Measurements from ENCODE around the gene SCT. TPM values are rescaled to one million over a fixed set of nuclear protein-coding genes. Genes with fewer than 3 reads are reported as not detected.

SCT gene
- total RNA-seq, 1 donor from 2014 or later: not detected

DNA sequence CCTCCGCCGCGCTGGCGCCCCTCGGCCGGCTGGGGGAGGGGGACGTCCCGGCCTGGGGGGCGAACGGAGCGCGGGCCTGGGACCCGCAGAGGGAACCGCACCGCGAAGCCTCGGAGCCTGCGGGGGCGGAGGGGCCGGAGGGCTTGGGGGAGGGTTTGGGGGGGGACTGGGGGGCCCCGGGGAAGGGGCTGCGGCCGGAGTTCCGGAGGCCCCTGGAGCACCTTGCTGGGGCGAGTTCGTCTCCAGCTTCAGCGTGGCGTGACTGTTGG, 261 bp upstream of the SCT start:
- TF ChIP-seq, protein P1, sequence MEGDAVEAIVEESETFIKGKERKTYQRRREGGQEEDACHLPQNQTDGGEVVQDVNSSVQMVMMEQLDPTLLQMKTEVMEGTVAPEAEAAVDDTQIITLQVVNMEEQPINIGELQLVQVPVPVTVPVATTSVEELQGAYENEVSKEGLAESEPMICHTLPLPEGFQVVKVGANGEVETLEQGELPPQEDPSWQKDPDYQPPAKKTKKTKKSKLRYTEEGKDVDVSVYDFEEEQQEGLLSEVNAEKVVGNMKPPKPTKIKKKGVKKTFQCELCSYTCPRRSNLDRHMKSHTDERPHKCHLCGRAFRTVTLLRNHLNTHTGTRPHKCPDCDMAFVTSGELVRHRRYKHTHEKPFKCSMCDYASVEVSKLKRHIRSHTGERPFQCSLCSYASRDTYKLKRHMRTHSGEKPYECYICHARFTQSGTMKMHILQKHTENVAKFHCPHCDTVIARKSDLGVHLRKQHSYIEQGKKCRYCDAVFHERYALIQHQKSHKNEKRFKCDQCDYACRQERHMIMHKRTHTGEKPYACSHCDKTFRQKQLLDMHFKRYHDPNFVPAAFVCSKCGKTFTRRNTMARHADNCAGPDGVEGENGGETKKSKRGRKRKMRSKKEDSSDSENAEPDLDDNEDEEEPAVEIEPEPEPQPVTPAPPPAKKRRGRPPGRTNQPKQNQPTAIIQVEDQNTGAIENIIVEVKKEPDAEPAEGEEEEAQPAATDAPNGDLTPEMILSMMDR (IDR thresholded peaks at IDR 0.05): no peak
- intact Hi-C loops (cut with DNase I): loop anchor here (5.0 kb wide), 1 partner anchor 70 kb away; no protein-coding TSS in a partner anchor
- Histone ChIP-seq H3K4me3 (no peak overlapping the region), H3K27ac (no peak overlapping the region), H3K36me3 (no peaks in the 10 kb centered on the region), H3K4me1 (peaks cover 0 to 8% of the 10 kb centered on the region in 2 donors), H3K27me3 (no peaks in the 10 kb centered on the region), H3K9me3 (no peaks in the 10 kb centered on the region)
- no peak for DNase-seq (ENCODE audit: low spot score in 2 of 2)

DNA sequence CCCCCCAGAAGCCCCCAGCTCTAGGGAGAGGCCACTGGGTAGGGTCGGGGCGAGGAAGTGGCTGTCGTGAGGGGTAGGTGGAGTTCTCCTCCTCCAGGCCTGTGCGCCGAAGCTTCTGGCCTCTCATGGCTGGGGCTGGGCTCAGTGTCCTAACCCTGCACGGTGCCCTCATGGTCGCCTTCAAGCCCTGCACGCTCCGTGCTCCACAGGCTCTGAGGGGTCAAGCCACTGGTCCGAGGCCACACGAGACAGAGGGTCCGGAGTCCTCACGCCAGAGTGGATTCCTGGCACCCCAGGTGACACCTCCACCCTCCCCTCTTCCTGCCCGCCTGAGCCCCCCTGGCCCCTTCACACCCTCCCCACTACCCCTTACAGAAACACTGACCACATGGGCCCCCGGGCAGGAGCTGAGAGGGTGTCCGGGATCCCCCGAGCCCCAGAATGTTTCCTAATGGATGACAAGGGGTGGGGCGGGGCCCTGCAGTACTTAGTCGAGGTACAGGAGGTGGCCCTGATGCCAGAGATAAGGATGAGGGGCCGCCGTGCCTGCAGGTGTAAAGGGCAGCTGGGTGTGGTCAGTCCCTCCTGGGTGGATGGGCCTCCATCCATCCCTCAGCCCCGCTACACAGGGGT, 1.2 kb downstream of the SCT start:
- Histone ChIP-seq H3K4me3 (no peak overlapping the region), H3K27me3 (no peaks in the 10 kb centered on the region), H3K4me1 (peaks cover 0 to 8% of the 10 kb centered on the region in 2 donors), H3K27ac (no peak overlapping the region), H3K36me3 (no peaks in the 10 kb centered on the region), H3K9me3 (no peaks in the 10 kb centered on the region)
- intact Hi-C loops (cut with DNase I): loop anchor here (5.0 kb wide), 1 partner anchor 68 kb away; no protein-coding TSS in a partner anchor
- TF ChIP-seq, protein P1 (IDR thresholded peaks at IDR 0.05): no peak
- DNase-seq (ENCODE audit: low spot score in 2 of 2): no peak

DNA sequence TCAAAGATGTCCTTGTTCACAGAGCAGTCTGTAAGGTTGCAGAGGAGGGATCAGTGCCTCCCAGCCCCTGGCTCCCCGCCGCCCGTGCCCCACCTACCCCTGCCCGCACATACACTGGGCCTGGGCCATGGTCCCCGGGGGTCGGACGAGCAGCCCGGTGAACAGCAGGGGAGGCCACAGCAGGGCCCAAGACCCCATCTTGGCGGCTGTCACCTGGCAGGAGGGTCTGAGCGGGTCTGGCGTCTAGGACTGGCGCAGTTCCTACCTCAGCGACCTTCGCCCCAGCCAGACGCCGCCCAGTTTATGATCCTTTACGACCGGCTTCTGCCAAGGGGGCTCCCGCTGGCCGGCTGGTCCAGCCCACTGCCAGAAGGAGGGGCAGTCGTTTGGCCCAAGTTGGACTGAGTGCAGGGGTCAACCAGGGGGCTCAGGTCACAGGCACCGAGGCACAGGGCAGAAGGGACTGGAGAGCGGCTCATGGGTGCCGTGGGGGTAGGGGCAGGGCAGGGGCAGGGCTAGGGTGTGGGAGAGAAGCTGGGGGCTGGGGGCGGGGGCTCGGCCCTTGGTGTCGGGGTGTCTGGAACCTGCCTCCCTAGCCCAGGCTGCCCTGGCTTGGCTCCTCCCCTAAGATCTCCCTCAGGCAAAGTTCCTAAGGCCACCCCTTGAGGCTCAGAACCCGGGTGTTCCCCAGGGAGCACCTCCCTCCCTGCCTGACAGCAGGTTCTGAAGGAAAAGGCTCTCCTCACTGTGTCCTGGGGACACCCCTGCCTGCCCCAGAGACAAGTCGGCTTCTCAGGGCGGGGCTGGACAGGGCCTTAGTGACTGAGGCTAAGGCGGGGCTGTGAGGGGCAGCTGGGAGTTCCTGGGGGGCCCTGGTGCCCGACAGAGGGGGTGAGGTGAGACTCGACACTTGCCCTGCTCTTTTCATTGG, 2.0 kb downstream of the SCT start, which contains the start of gene CDHR5:
Gene CDHR5, minus strand, starts transcription at position 251 of the 931 bp plus-strand sequence. Its CDS starts 53 bp downstream, at position 198.
- Histone ChIP-seq H3K27me3 (no peaks in the 10 kb centered on the region), H3K27ac (no peak within 1 kb of the TSS), H3K4me1 (peaks cover 0 to 8% of the 10 kb centered on the region in 2 donors), H3K4me3 (no peak within 1 kb of the TSS), H3K9me3 (no peaks in the 10 kb centered on the region), H3K36me3 (peaks cover 0 to 1% of the 10 kb centered on the region in 2 donors)
- no peak for DNase-seq (ENCODE audit: low spot score in 2 of 2)
- TF ChIP-seq, protein P1 (IDR thresholded peaks at IDR 0.05): no peak
- intact Hi-C loops (cut with DNase I): loop anchor here (5.0 kb wide), 1 partner anchor 68 kb away; no protein-coding TSS in a partner anchor

DNA sequence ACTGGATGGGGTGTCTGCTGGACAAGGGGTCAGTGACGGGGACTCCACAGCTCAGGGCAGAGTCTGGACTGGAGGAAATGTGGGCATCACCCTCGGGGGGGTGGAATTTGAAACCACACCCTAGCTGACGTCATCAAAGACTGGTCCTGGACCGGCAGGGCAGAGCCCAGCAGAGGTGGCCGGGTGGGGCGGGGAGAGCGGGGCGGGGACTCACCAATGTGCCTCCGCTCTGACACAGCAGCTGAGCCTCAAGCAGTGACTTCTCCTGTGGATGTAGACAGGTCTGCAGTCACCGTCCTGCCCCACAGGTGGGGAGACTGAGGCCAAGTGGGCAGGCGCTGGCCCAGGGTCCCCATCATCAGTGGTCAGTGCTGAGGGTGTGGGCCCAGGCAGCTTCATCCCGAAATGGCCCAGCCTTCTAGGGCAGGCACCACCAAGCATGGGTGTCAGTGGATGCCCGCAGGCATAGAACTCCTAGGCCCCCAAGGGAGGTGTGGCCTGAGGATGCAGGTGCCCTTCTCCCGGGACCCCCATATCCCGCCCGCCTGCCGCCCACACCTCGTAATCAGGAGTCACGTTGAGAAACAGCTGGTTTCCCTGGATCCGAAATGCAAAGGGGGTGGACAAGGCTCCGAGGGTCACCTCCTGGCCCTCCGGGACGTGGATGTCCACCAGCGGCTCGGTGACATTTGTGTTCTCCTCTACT, 2.8 kb downstream of the SCT start:
- TF ChIP-seq, protein P1 (IDR thresholded peaks at IDR 0.05): no peak
- Histone ChIP-seq H3K36me3 (peaks cover 0 to 8% of the 10 kb centered on the region in 2 donors), H3K27ac (no peak overlapping the region), H3K4me3 (no peak overlapping the region), H3K9me3 (no peaks in the 10 kb centered on the region), H3K4me1 (peaks cover 0 to 7% of the 10 kb centered on the region in 2 donors), H3K27me3 (no peaks in the 10 kb centered on the region)
- intact Hi-C loops (cut with DNase I): no loop called here
- DNase-seq (ENCODE audit: low spot score in 2 of 2): no peak

DNA sequence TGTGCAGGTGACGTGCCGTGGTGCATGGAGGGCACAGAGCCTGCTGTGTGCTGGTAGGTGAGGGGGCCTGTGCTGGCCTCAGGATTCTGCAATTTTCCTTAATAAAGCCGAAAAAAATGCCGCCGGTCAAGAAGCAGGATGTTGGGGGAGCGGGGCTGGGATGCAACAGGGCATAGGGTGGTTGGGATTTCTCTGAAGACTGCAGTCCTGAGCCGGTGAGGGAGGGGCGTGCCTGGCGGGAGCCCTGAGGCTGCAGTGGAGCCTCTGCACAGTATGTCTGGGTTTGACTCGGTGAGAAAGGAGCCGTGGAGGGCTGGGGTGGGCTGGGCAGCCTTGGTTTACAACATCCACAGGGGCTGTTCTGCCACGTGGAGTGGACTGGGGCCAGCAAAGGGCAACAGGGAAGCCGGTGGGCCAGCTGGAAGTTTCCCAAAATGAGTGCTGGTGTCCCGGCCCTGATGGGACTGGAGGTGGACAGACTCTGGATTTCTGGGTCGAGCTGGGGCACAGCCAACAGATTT, 3.6 kb downstream of the SCT start:
- peaks cover 0 to 8% of the 10 kb centered on the region in 2 donors for H3K36me3 ChIP-seq
- TF ChIP-seq, protein P1 (IDR thresholded peaks at IDR 0.05): no peak
- intact Hi-C loops (cut with DNase I): no loop called here
- no peak overlapping the region for H3K27ac ChIP-seq
- H3K4me3 ChIP-seq: no peak overlapping the region
- H3K9me3 ChIP-seq: no peaks in the 10 kb centered on the region
- DNase-seq (ENCODE audit: low spot score in 2 of 2): no peak
- H3K27me3 ChIP-seq: no peaks in the 10 kb centered on the region
- peaks cover 0 to 4% of the 10 kb centered on the region in 2 donors for H3K4me1 ChIP-seq

Data from ascending aorta (tissue), 2 donors.